HG03175 (cell line): ENCODE data around the gene WDR77.

Experiments used
- ATAC-seq: cut with Tn5 transposase; IDR thresholded peaks from one replicate; pipeline ENCODE4 v1.9.1; 2021; ENCODE audit warnings: mild to moderate bottlenecking, moderate library complexity; ENCODE audit not compliant: unreplicated experiment

Gene WDR77

DNA sequence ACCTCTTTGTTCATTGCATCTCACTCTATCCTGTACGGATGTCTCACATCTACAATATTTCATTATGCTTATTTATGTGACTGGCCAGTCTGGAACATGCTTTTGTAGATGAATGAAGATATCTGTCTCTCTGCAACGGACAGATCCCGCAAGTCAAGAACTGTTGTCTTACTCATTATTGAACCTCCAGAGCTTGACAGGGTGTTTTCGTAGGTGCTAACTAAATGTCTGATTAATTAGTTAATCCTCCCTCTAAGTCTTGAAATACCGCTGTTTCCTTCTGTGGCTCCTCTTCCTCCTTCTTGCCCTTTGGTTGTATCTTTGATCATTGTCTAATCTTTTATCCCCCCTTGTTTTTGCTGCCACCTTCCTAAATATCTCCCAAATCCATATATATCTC lies 21.5 kb upstream of the WDR77 start:
- no peak for ATAC-seq

DNA sequence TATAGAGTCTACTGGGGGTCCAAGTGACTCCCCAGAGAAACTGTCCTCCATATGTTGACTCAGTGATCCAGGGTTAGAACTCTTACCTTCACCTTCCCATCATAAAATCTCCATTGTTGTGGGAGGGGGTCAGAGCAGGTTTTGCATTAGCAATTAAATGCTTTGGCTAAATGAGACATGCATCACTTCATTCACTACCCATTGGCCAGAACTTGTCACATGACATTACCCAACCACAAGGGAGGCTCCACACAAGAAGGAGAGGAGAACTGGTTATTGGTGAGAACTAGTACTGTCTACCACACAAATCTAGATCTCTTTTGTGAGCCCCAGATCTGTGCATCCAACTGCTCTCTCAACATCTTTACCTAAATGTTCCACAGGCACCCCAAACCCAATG lies 20.5 kb upstream of the WDR77 start:
- ATAC-seq = no peak

DNA sequence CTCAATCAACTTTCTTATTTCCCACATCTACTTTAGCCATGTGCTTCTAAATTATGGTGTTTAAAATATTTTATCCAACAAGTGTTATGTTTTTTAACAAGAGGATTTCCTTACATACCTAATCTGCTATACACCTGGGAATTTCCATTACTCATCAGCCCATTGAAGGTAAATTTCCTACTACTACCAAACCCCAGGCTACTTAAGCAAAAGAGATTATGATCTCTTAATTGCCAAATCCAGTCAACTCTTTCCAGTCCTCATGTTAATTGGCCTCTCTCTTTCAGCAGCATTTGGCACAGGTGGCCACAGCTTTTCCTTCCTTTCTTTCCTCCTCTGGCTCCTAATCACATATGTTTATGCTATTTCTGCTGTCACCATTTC lies 19.7 kb upstream of the WDR77 start:
- no peak for ATAC-seq

DNA sequence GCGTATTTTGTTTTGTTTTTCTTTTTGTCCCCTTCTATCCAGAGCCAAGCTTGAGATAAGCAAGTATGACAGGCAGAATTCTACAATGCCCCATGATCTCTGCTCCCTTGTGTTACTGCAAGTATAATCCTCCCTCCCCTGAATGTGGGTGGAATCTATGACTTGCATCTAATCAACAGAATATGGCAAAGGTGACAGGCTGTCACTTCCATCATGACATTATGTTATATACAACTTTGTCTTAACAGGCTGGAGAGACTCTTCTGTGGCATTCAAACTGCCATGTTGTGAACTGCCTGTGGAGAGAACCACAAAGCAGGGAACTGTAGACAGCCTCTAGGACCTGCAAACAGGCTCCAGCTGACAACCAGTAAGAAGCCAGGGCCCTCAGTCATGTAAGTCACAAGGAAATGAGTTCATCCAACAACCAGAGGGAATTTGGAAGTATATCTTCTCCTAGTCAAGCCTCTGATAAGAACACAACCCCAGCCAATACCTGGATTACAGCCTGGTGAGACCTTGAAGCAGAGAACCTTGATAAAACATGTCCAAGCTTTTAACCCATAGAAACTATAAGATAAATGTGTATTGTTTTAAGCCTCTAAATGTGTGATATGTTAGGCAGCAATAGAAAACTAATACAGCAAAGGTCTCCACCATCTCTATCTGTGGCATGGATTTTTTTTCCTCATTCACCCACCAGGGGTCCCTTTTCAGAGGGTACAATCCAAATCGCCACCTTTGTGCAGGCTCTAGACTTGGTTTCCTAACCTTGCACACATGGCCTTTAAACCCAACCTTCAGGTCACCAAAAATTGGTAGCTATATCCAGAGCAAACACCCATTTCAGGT lies 19.0 kb upstream of the WDR77 start:
- ATAC-seq = no peak

DNA sequence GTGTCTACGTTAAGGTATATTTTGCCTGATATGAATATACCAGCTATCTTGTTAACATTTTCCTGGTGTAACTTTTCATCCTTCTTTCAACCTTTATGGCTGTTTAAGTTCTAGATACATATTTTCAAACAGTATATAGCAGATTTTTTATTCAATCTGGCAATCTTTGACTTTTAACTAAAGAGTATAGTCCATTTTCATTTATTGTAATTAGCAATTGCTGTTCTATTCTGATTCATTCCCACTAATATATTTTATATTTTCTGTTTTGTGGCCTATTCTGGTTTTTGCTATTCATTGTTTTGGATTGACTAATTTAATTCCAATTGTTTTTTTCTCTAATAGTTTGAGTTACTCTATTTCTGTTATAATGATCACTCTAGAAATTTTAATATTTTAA lies 17.4 kb upstream of the WDR77 start:
- no peak for ATAC-seq

DNA sequence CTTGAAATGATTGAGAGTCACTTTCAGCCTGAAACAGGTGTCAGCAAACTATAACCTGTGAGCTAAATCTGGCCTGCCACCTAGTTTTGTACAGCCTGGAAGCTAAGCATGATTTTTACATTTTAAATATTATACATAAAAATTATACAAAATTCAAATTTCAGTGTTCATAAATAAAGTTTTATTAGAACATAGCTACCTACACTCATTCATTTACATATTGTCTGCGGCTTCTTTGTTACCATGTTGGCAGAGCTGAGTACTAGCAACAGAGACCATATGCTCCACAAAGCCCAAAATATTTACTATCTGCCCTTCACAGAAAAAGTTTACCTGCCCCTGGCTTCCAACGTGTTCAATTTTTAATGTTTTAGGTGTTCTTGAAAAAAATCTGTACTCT lies 16.7 kb upstream of the WDR77 start:
- no peak for ATAC-seq

DNA sequence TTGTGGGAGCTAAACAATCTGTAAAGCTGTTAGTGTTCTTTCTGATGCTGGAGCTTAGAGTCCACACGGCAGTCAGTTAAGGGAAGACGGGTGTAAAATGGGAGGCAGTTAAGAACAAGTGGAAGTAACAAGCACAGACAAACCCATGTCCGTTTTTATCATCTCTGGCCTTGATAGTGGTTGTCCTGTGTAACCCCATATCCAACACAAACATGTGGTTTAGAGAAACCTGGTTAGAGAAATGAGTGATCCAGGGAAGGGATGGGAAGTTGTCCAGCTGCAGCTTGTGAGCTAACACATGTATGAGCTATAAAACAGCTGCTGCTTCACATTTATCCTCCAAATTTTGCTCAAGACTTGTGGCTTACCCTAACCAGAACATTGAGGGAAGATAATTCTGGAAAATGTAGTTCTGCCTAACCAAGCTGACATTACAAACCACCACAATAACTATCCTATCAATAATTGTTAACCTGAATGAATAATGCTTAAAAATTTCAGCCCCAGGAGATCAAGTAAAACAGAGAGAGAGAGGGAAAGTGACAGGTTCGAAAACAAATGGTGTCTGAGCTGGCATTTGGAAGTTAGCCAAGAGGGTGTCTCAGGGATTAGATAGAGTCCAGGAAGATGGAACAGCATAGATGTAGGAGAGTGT lies 14.1 kb upstream of the WDR77 start:
- no peak for ATAC-seq

DNA sequence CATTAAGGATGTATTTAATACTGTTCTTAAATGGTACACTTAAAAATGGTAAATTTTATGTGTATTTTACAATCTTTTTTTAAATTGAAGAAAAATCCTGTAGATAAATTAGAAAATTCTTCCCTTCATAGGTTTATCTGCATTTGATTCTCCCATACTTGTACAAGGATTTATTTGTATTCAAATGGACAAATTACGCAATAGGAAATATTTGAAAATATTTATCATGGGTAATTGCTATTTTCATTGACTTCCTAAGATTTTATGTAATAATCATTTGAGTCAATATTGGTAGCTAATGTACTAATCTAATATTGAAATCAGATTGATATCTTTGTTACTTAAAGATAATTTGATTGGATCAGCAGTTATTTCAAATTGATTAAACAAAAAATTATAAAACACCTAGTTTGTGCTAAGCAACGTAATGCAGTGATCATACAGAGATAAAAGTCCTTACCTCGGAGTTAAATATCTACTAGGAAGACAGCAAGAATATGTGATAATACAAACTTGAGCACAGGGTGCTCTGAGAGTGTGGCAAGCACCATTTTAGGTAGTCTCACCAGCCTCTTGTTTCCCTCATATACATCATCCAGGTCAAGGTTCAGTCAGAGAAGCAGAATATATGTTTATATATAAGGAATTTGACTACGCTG lies 13.4 kb upstream of the WDR77 start:
- no peak for ATAC-seq

DNA sequence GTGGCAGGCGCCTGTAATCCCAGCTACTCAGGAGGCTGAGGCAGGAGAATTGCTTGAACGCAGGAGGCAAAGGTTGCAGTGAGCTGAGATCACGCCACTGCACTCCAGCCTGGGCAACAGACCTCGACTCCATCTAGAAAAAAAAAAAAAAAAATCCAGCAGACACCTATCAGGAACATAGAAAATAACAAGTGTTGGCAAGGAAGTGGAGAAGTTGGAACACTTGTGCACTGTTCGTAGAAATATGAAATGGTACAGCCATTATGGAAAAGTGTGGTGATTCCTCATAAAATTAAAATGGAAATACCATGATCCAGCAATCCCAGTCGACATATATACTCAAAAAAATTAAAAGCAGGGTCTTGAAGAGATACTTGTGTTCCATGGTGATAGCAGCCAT lies 12.7 kb upstream of the WDR77 start:
- no peak for ATAC-seq

DNA sequence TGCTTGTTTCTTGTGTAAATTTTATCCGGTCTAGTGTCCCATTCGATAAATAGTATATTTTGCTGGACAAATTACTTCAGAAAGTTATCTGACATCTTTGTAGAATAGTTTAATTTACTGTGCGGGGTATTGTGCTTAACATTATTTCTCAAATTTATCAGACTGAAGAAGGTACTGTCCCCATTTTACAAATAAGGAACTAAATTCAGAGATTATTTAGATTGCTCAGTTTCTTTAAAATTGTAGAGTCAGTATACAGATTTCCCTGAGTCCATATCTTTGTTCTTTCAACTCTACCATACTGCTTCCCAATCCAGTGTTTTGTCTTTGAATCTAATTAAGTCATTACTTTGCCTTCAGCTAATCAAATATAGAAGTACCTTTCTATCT lies 6.6 kb upstream of the WDR77 start:
- ATAC-seq = no peak

DNA sequence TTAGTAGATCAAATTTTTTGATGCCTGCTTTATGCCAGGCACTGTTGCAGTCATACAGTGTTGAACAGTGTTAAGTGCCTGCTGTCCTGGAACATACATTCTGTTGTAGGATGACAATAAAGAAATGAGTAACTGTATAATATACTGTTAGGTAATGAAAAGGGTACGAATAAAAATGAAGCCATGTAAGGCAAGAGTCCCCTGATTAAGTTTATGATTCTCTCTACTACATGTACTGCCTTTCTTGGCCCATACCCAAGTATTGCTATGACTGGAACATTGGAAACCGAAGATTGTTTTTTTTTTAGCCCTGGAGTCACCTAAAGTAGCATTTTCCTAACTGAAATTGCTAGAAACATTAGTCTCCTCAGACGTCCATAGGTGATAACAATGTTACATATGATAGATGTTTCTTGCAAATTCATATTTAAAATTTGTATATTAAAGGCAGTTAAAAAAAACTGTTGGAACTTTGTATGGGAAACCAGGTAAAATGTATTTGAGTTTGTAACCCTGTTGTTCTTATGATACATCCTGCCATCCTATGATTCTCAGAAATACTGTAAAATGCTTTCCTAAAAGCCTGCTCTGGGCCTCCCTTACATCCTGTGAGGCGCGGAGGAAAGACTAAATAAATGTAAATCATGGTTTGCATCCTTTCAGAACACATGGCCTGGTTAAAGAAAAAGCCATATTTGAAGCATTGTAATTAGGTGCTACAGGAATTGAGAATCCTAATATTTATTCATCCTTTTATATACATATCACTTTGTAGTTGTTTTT lies 6.0 kb upstream of the WDR77 start:
- ATAC-seq = no peak

DNA sequence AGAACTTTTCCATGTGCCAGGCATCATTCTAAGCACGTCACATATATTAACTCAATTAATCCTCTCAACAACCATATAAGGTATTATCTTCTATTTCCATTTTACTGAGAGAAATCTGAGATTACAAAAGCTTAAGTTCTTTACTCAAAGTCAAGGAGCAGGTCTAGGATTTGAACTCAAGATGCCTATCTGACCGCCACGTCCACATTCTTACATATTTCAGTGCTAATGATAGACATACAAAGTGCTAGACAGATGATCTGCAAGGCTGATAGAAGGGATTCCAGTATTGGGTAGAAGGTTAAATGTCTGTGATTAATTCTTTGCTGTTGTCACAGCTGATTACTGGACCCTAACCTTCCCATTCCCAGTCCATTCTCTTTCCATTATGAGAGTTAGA lies 4.7 kb upstream of the WDR77 start:
- no peak for ATAC-seq

DNA sequence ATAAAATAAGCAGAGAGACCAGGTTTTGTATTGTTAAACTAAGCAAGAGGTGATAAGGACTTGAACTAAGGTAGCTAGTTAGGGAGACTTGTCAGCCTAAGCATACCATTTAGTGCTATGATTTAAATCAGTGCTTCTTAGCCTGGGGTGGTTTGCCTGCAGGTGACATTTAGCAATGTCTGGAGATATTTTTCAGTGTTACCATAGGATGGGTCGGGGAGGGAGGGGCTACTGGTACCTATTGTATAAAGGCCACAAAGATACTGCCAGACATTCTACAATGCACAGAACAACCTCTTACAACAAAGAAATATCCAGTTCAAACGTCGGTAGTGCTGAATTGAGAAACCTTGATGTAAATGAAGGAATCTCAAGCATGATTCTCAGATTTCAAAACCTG lies 3.5 kb upstream of the WDR77 start:
- no peak for ATAC-seq

DNA sequence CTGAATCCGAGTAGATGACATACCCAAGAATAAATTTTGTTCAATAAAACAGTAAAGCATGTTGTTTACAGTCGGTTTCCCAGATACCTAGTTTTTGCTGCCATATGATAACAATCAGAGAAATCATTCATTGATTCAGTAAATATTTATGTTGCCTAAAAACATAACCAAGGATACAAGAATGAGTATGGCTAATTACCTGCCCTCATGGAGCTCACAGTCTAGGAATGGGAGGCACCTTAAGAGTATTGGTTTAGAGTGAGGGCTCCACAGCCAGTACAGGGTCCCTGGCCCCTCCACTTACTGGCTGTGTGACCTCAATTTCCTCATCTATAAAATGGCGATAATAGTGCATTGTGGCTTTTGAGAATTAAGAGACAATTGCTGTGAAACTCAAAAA lies 1.1 kb upstream of the WDR77 start:
- no peak for ATAC-seq

DNA sequence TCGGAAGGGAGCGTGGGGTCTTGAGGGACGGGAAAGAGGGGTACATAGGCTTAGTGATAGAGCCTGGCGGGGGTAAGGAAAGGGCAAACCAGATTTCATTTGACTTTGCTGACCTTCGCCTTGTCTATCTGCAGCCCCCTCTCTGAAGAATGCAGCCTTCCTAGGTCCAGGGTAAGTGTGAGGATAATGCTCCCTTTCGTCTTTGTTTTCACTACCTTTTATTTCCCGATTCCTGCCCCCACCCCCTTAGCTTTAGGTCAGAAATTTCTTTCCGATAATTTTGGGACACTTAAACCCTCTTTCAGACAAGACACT lies 604 bp upstream of the WDR77 start:
- ATAC-seq = no peak

DNA sequence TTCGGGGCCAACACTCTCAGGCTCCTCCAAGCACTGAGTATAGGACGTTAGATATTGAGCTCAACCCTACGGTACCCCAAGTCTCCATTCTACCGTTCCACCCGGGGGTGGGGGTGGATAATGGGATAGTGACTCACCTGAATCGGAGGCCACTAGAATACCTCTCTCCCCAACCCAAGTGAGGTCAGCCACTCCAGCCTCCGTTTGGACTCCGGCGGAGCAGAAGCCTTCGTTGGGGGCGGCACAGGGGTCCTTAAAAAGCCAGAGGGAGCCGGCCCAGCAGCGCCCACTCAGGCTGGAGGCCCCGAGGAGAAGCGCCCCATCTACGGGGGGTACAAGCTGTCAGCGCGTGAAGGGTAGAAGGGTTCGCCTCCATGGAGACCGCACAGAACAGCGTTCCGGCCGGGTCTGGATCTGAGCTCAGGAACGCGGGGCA lies 556 bp downstream of the WDR77 start:
- no peak for ATAC-seq

DNA sequence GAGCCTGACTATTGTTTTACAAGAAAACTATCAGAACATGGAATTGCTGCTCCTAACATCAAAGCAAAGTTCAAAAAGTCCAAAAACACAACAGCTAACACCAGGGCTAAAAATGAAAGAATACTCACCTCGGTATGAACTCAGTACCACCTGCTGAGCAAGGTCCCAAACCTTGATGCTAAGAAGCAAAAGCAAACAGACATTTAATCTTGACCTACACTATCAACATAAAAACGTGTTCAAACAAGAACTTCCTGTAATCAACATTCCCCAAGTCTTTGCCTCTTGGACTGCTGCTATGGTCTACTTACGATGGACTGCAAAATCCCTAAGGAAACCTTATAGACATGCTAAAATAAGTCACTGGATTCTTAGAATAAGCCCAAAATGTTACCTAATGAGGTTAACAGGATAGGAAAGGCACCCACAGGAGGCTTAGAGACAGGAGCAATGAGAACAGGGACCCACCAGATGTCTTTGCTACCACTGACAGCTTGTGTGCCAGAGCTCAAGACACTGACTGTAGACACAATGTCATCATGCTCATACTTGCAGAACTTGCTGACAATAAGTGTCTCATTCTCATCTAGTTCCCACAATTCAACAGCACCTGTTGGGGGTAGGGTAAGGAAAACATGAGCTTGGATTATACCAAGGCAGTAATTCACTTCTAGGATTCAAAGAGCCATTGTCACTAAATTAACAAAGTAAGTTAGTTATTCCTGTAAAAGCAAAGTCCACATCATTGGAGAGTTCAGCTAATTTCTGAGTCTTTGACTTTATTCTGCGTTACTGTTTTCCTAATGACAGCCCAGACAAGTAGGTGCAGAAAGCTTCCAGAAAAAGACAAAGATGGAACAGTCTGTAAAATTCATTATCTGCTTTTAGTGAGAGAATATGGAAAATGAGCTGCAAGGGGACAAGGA lies 1.8 kb downstream of the WDR77 start:
- no peak for ATAC-seq

DNA sequence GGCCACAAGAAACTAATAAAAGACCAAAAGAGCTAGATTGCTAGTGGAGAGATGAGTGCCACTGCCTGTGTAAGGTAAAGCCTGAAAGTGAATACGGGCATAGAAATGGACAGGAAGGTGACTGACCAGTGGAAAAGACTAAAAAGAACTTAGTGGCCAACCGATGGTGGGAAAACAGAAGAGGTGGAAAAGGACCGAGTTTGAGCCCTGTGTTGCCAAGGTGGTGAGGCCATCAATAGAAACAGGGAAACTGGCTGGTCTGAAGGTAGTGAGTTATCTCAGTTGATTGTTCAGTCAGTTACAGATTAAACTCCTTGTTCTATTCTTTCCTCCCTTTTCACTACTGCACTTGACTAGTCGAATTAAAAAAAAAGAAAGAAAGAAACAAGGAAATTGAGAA lies 2.5 kb downstream of the WDR77 start:
- ATAC-seq = no peak

DNA sequence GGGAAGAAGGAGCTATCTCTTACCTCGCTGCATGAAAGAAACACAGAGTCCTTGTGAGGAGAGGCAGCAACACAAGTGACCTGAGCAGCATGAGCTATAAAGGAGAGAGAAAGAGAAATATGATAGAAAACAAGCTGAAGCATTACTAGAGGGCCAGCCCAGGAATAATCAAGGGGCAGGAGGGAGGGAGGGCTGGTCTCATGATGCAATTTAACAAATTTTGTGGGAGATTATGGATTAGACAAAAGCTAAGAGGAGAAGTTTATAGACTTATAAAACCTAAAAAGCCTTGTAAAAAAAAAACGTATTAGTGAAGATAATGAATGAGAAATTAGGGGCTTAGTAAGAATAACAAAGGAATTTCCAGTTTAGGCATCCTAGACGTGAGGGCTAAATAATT lies 5.0 kb downstream of the WDR77 start:
- ATAC-seq = no peak

DNA sequence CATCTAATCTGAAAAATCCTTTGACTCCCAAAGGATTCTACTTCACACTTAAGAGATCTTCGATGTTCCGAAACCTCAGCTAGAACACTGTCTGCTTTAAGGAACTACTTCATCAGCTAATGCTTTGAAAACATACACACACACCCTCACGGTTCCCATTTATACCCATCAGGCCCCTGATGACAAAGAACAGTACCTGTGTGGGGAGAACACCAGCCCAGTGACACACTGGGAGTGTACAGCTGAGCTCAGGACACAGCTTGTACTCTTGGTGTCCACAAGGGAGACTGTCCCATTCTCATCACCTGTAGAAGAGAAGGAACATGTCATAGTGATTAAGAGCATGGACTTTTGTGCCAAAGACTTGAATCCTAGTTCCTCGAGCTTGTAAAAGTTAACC lies 6.6 kb downstream of the WDR77 start:
- no peak for ATAC-seq
